ENCODE results near the gene RAB33B.

Gene RAB33B

GRCh38 chr4:139416073-139416673, 37.7 kb upstream of the RAB33B start:
- Histone ChIP-seq H3K9me2 (replicated peaks; ENCODE audit: insufficient read depth, low read length) (no peaks in the 10 kb centered on the region), H4K20me1 (ENCODE audit: insufficient read depth, low read length) (no peaks in the 10 kb centered on the region), H3K36me3 (replicated peaks; ENCODE audit: insufficient read depth, low read length) (no peaks in the 10 kb centered on the region), H3K4me1 (ENCODE audit: low read length) (peaks cover 24% of the 10 kb centered on the region), H3K9ac (ENCODE audit: low read length) (no peak overlapping the region), H3K4me2 (ENCODE audit: low read depth, low read length) (no peak overlapping the region), H3F3A (ENCODE audit: insufficient read depth, low read length) (peaks cover 8% of the 10 kb centered on the region; the same call in 1 of the 2 replicates), H3K27me3 (replicated peaks; ENCODE audit: insufficient read depth, low read length) (no peaks in the 10 kb centered on the region), H3K79me2 (ENCODE audit: low read length) (no peaks in the 10 kb centered on the region), H3K9me3 (replicated peaks; ENCODE audit: insufficient read depth, low read length) (no peaks in the 10 kb centered on the region), H2AFZ (ENCODE audit: low read length) (no peak overlapping the region), H3K27ac (ENCODE audit: low read length) (no peak overlapping the region), H3K4me3 (ENCODE audit: low read length) (no peak overlapping the region)
- TF ChIP-seq CTCF (IDR thresholded peaks at IDR 0.05; ENCODE audit: low read length) = peak; percentile 70
- TF ChIP-seq EZH2phosphoT487 (IDR thresholded peaks at IDR 0.05; ENCODE audit: low read length) = no peak
- no peak for TF ChIP-seq EZH2 (optimal IDR thresholded peaks at IDR 0.05; ENCODE audit: low read depth, low read length)
- DNase-seq = peak; percentile 40

GRCh38 chr4:139419388-139419914, 34.5 kb upstream of the RAB33B start:
- Histone ChIP-seq H3F3A (ENCODE audit: insufficient read depth, low read length) (peaks cover 8% of the 10 kb centered on the region; the same call in 1 of the 2 replicates), H3K79me2 (ENCODE audit: low read length) (no peaks in the 10 kb centered on the region), H3K27ac (ENCODE audit: low read length) (peak overlapping the region; percentile 52; the same call in 1 of the 2 replicates), H3K9ac (ENCODE audit: low read length) (no peak overlapping the region), H3K4me3 (ENCODE audit: low read length) (no peak overlapping the region), H3K9me3 (replicated peaks; ENCODE audit: insufficient read depth, low read length) (no peaks in the 10 kb centered on the region), H3K36me3 (replicated peaks; ENCODE audit: insufficient read depth, low read length) (no peaks in the 10 kb centered on the region; the same call in 1 of the 2 replicates), H3K9me2 (replicated peaks; ENCODE audit: insufficient read depth, low read length) (no peaks in the 10 kb centered on the region), H3K4me2 (ENCODE audit: low read depth, low read length) (peak overlapping the region; percentile 3; the same call in 1 of the 2 replicates), H3K4me1 (ENCODE audit: low read length) (peaks cover 24% of the 10 kb centered on the region), H2AFZ (ENCODE audit: low read length) (no peak overlapping the region), H3K27me3 (replicated peaks; ENCODE audit: insufficient read depth, low read length) (no peaks in the 10 kb centered on the region), H4K20me1 (ENCODE audit: insufficient read depth, low read length) (no peaks in the 10 kb centered on the region)
- TF ChIP-seq EZH2 (optimal IDR thresholded peaks at IDR 0.05; ENCODE audit: low read depth, low read length) (no peak), EZH2phosphoT487 (IDR thresholded peaks at IDR 0.05; ENCODE audit: low read length) (no peak), CTCF (IDR thresholded peaks at IDR 0.05; ENCODE audit: low read length) (no peak)
- peak; percentile 84 for DNase-seq

DNA sequence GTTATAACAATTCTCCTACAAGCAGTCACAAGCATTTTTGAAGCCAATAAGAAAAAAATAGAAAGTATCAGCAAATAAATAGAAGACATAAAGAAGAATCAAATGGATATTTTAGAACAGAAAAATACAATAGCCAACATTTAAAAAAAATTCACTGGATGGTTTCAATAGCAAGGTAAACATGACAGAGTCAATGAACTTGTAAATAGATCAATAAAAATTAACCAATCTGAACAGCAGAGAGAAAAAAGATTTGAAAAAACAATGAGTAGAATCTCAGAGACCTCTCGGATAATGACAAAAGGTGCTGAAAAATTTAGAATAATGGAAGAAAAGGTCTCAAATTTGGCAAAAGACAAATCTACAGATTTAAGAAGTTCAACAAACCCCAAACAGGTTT, 33.3 kb upstream of the RAB33B start:
- Histone ChIP-seq H3K4me1 (ENCODE audit: low read length) (peaks cover 24% of the 10 kb centered on the region), H3K9me2 (replicated peaks; ENCODE audit: insufficient read depth, low read length) (no peaks in the 10 kb centered on the region), H3K27ac (ENCODE audit: low read length) (no peak overlapping the region), H3K9ac (ENCODE audit: low read length) (no peak overlapping the region), H4K20me1 (ENCODE audit: insufficient read depth, low read length) (no peaks in the 10 kb centered on the region), H2AFZ (ENCODE audit: low read length) (no peak overlapping the region), H3K36me3 (replicated peaks; ENCODE audit: insufficient read depth, low read length) (no peaks in the 10 kb centered on the region; the same call in 1 of the 2 replicates), H3K9me3 (replicated peaks; ENCODE audit: insufficient read depth, low read length) (no peaks in the 10 kb centered on the region), H3K27me3 (replicated peaks; ENCODE audit: insufficient read depth, low read length) (no peaks in the 10 kb centered on the region), H3K79me2 (ENCODE audit: low read length) (no peaks in the 10 kb centered on the region), H3F3A (ENCODE audit: insufficient read depth, low read length) (peaks cover 6% of the 10 kb centered on the region; the same call in 1 of the 2 replicates), H3K4me3 (ENCODE audit: low read length) (no peak overlapping the region), H3K4me2 (ENCODE audit: low read depth, low read length) (no peak overlapping the region)
- TF ChIP-seq EZH2 (optimal IDR thresholded peaks at IDR 0.05; ENCODE audit: low read depth, low read length) (no peak), CTCF (IDR thresholded peaks at IDR 0.05; ENCODE audit: low read length) (no peak), EZH2phosphoT487 (IDR thresholded peaks at IDR 0.05; ENCODE audit: low read length) (no peak)
- DNase-seq = no peak

Data from MM.1S (cell line).